ENCODE data around the gene OR5K4.

DNA sequence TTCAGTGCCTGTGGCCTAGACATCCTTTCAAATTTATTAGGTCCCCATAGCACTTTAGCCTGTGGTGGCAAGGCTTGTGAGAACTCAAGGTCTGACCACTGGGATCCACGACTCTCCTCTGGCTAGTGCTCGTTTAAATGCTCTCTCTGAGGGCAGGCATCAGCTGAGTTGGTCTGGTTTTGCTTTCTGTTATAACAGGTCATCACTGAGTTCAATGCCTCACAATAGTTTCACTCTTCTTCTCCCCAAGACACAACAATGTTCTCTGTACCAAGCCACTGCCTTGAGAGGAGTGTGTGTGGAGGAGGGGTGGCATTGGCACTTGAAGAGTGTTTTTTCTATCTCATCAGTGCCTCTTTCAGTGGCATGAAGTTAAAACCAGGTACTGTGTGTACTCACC, 7.6 kb downstream of the OR5K4 start:
- TF ChIP-seq, protein P1, sequence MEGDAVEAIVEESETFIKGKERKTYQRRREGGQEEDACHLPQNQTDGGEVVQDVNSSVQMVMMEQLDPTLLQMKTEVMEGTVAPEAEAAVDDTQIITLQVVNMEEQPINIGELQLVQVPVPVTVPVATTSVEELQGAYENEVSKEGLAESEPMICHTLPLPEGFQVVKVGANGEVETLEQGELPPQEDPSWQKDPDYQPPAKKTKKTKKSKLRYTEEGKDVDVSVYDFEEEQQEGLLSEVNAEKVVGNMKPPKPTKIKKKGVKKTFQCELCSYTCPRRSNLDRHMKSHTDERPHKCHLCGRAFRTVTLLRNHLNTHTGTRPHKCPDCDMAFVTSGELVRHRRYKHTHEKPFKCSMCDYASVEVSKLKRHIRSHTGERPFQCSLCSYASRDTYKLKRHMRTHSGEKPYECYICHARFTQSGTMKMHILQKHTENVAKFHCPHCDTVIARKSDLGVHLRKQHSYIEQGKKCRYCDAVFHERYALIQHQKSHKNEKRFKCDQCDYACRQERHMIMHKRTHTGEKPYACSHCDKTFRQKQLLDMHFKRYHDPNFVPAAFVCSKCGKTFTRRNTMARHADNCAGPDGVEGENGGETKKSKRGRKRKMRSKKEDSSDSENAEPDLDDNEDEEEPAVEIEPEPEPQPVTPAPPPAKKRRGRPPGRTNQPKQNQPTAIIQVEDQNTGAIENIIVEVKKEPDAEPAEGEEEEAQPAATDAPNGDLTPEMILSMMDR (IDR thresholded peaks at IDR 0.05) = no peak
- TF ChIP-seq POLR2A (IDR thresholded peaks at IDR 0.05) = no peak
